H1 (cell line): ENCODE measurements around the gene CDC14B. TPM values are rescaled to one million over a fixed set of nuclear protein-coding genes. Genes with fewer than 3 reads are reported as not detected.

Experiments used
- CTCF ChIA-PET: fragments of 300-600 bp; sonication (Branson Sonifier 250); formaldehyde crosslinking; loops from one replicate; lab custom pipeline; 2021; ENCODE audit not compliant: partially characterized antibody; lab: Charles Lee
- POLR2A ChIA-PET: fragments of 300-600 bp; sonication (Branson Sonifier 250); formaldehyde crosslinking; loops from one replicate; lab custom pipeline; 2021; ENCODE audit warnings: inconsistent platforms; ENCODE audit not compliant: partially characterized antibody; lab: Charles Lee
- DNase-seq, 2 experiments: peaks; one replicate each; pipeline versions ENCODE4 v3.0.0 to v3.0.0-alpha.2; 2010 to 2022; ENCODE audit warnings: low spot score in 2 of 2, low read depth in 1 of 2, mixed read lengths in 1 of 2
- FAIRE-seq: peaks from 2 replicates; lab custom pipeline; 2011; peaks lifted over from hg19 to GRCh38; lab: Jason Lieb, UNC
- H2AFZ ChIP-seq: 2 replicates; pipeline ENCODE4 v1.8.1; 2012; ENCODE audit warnings: low read length, inconsistent platforms
- H2AK5ac ChIP-seq: 2 replicates; pipeline ENCODE4 v1.6.1; 2013; ENCODE audit warnings: low read depth, low read length
- H2BK120ac ChIP-seq: replicated peaks from 2 replicates; pipeline ENCODE3; 2013; ENCODE audit warnings: low read depth, low read length, inconsistent platforms
- H2BK12ac ChIP-seq: 2 replicates; pipeline ENCODE4 v1.6.1; 2013; ENCODE audit warnings: low read depth, low read length
- H2BK15ac ChIP-seq: 2 replicates; pipeline ENCODE4 v1.6.1; 2013; ENCODE audit warnings: low read length
- H2BK20ac ChIP-seq: 2 replicates; pipeline ENCODE4 v1.6.1; 2013; ENCODE audit warnings: low read length
- H2BK5ac ChIP-seq: 2 replicates; pipeline ENCODE4 v1.6.1; 2013; ENCODE audit warnings: low read depth, low read length
- H3K14ac ChIP-seq: 2 replicates; pipeline ENCODE4 v1.6.1; 2013; ENCODE audit warnings: inconsistent platforms; ENCODE audit not compliant: insufficient read length
- H3K18ac ChIP-seq: 2 replicates; pipeline ENCODE4 v1.6.1; 2013; ENCODE audit warnings: low read length; ENCODE audit errors: extremely low read depth
- H3K23ac ChIP-seq: 2 replicates; pipeline ENCODE4 v1.6.1; 2013; ENCODE audit warnings: inconsistent platforms; ENCODE audit not compliant: insufficient read length
- H3K23me2 ChIP-seq: 2 replicates; pipeline ENCODE4 v1.6.1; 2013; ENCODE audit warnings: low read depth, low read length
- H3K27ac ChIP-seq: 2 replicates; pipeline ENCODE4 v1.6.1; 2011; ENCODE audit warnings: low read depth, low read length, inconsistent platforms
- H3K27me3 ChIP-seq, 4 experiments: replicated peaks in 1 of 4; 1 replicate in 1 of 4; 2 replicates in 3 of 4; pipeline versions ENCODE4 v1.6.1 to v1.8.1; 2011 to 2013; ENCODE audit warnings: low read length in 3 of 4, mild to moderate bottlenecking in 3 of 4, inconsistent platforms in 2 of 4, mixed read lengths in 2 of 4, moderate library complexity in 1 of 4; ENCODE audit not compliant: control insufficient read depth in 3 of 4, insufficient read depth in 3 of 4; ENCODE audit errors: extremely low read depth in 1 of 4
- H3K36me3 ChIP-seq, 4 experiments: 2 replicates each; pipeline versions ENCODE4 v1.6.1 to v1.8.1; 2011 to 2013; ENCODE audit warnings: mild to moderate bottlenecking in 4 of 4, low read length in 3 of 4, moderate library complexity in 2 of 4, control low read depth in 1 of 4, inconsistent platforms in 1 of 4; ENCODE audit not compliant: insufficient read depth in 4 of 4, control insufficient read depth in 2 of 4
- H3K4ac ChIP-seq: replicated peaks from 2 replicates; pipeline ENCODE3; 2013; ENCODE audit warnings: low read length, low read depth, mixed read lengths, inconsistent platforms; ENCODE audit not compliant: insufficient read length
- H3K4me1 ChIP-seq, 4 experiments: replicated peaks in 1 of 4; 1 replicate in 1 of 4; 2 replicates in 3 of 4; pipeline versions ENCODE4 v1.6.1 to v1.8.1; 2011 to 2013; ENCODE audit warnings: low read length in 3 of 4, inconsistent platforms in 2 of 4, mixed read lengths in 1 of 4; ENCODE audit not compliant: insufficient read depth in 4 of 4, control insufficient read depth in 3 of 4
- H3K4me2 ChIP-seq, 2 experiments: 2 replicates each; pipeline versions ENCODE4 v1.6.1 to v1.8.1; 2011 to 2013; ENCODE audit warnings: low read depth in 2 of 2, low read length in 2 of 2, control low read depth in 1 of 2, inconsistent platforms in 1 of 2, mild to moderate bottlenecking in 1 of 2; ENCODE audit not compliant: insufficient read depth in 1 of 2
- H3K4me3 ChIP-seq, 4 experiments: fragments of 200-600, 300-600 bp in 1 of 4; sonication (generic), shearing (Covaris generic), sonication (Bioruptor Twin) in 1 of 4; 2 replicates each; pipeline versions ENCODE4 v1.5.1 to v1.8.1; 2011 to 2016; ENCODE audit warnings: low read length in 4 of 4, low read depth in 3 of 4, control low read depth in 2 of 4, inconsistent platforms in 2 of 4, mild to moderate bottlenecking in 2 of 4, mixed read lengths in 1 of 4, moderate library complexity in 1 of 4; ENCODE audit not compliant: insufficient read depth in 2 of 4; ENCODE audit errors: extremely low read depth in 1 of 4
- H3K56ac ChIP-seq: replicated peaks from 2 replicates; pipeline ENCODE3; 2013; ENCODE audit warnings: low read depth, mild to moderate bottlenecking, mixed read lengths, low read length, inconsistent platforms; ENCODE audit not compliant: insufficient read length
- H3K79me1 ChIP-seq: 2 replicates; pipeline ENCODE4 v1.6.1; 2013; ENCODE audit warnings: low read depth, low read length, control low read depth
- H3K79me2 ChIP-seq, 2 experiments: 2 replicates each; pipeline versions ENCODE4 v1.6.1 to v1.8.1; 2012 to 2013; ENCODE audit warnings: low read length in 2 of 2, mild to moderate bottlenecking in 2 of 2, inconsistent platforms in 1 of 2; ENCODE audit not compliant: insufficient read depth in 2 of 2, control insufficient read depth in 1 of 2
- H3K9ac ChIP-seq, 4 experiments: replicated peaks in 1 of 4; 1 replicate in 1 of 4; 2 replicates in 3 of 4; pipeline versions ENCODE4 v1.6.1 to v1.8.1; 2011 to 2013; ENCODE audit warnings: low read depth in 3 of 4, low read length in 3 of 4, control low read depth in 2 of 4, mild to moderate bottlenecking in 2 of 4, moderate library complexity in 2 of 4, inconsistent platforms in 1 of 4; ENCODE audit errors: extremely low read depth in 1 of 4
- H3K9me3 ChIP-seq, 2 experiments: 2 replicates each; pipeline versions ENCODE4 v1.6.1 to v1.8.1; 2012 to 2013; ENCODE audit warnings: mild to moderate bottlenecking in 2 of 2, moderate library complexity in 2 of 2, control low read depth in 1 of 2, inconsistent platforms in 1 of 2, low read depth in 1 of 2, low read length in 1 of 2, mixed read lengths in 1 of 2; ENCODE audit not compliant: insufficient read depth in 2 of 2
- H4K20me1 ChIP-seq, 2 experiments: replicated peaks in 1 of 2; 2 replicates each; pipeline versions ENCODE3 to v1.8.1; 2011 to 2013; ENCODE audit warnings: inconsistent platforms in 2 of 2, low read length in 2 of 2, mild to moderate bottlenecking in 1 of 2; ENCODE audit not compliant: insufficient read depth in 2 of 2, control insufficient read depth in 1 of 2
- H4K5ac ChIP-seq: 2 replicates; pipeline ENCODE4 v1.6.1; 2013; ENCODE audit warnings: low read length, low read depth, mixed read lengths, inconsistent platforms; ENCODE audit not compliant: insufficient read length
- H4K8ac ChIP-seq: 2 replicates; pipeline ENCODE4 v1.8.0; 2013; ENCODE audit warnings: mild to moderate bottlenecking, moderate library complexity, low read length, inconsistent platforms; ENCODE audit not compliant: insufficient read depth; ENCODE audit errors: extremely low read depth
- H4K91ac ChIP-seq: replicated peaks from 2 replicates; pipeline ENCODE3; 2013; ENCODE audit warnings: low read length, mixed read lengths, inconsistent platforms; ENCODE audit not compliant: insufficient read length
- ATF2 ChIP-seq: IDR thresholded peaks from 2 replicates; pipeline ENCODE4 v1.6.1; 2012; ENCODE audit warnings: low read length, inconsistent platforms
- BACH1 ChIP-seq: IDR thresholded peaks from 2 replicates; pipeline ENCODE4 v1.6.1; 2012; ENCODE audit warnings: low read length, improper control_type of control experiment
- CHD2 ChIP-seq: IDR thresholded peaks from 2 replicates; pipeline ENCODE4 v1.6.1; 2012; ENCODE audit warnings: low read length, improper control_type of control experiment
- CREB1 ChIP-seq: IDR thresholded peaks from 2 replicates; pipeline ENCODE4 v1.6.1; 2012; ENCODE audit warnings: inconsistent platforms
- E2F6 ChIP-seq: IDR thresholded peaks from 2 replicates; pipeline ENCODE4 v1.6.1; 2012; ENCODE audit warnings: inconsistent platforms
- EP300 ChIP-seq, 2 experiments: IDR thresholded peaks; 1 replicate in 1 of 2; 2 replicates in 1 of 2; pipeline ENCODE4 v1.6.1; 2011 to 2012; ENCODE audit warnings: low read depth in 2 of 2, low read length in 2 of 2, mild to moderate bottlenecking in 2 of 2, borderline replicate concordance in 1 of 2, inconsistent platforms in 1 of 2, moderate library complexity in 1 of 2
- EZH2 ChIP-seq: fragments of 200-600 bp; sonication (generic); IDR thresholded peaks from 2 replicates; pipeline ENCODE4 v1.7.1; 2012; ENCODE audit warnings: low read depth, mild to moderate bottlenecking, moderate library complexity, low read length, inconsistent platforms; ENCODE audit not compliant: severe bottlenecking
- GTF2F1 ChIP-seq: IDR thresholded peaks from 2 replicates; pipeline ENCODE4 v1.6.1; 2012; ENCODE audit warnings: low read depth, low read length, improper control_type of control experiment, borderline replicate concordance
- JUND ChIP-seq: IDR thresholded peaks from 2 replicates; pipeline ENCODE4 v1.6.1; 2011; ENCODE audit warnings: mild to moderate bottlenecking, improper control_type of control experiment, low read length
- NANOG ChIP-seq: IDR thresholded peaks from 2 replicates; pipeline ENCODE4 v1.6.1; 2011; ENCODE audit warnings: low read length, low read depth, mild to moderate bottlenecking, inconsistent platforms; ENCODE audit not compliant: insufficient read depth, poor library complexity, severe bottlenecking
- SP2 ChIP-seq: IDR thresholded peaks from 2 replicates; pipeline ENCODE4 v1.6.1; 2012; ENCODE audit warnings: mild to moderate bottlenecking, low read length, inconsistent platforms
- WGBS, 2 experiments: shearing (Covaris generic) in 1 of 2; methylation state at CpG; one replicate each; pipeline versions ENCODE4 v1.1.6 to v1.1.7; 2013 to 2015; ENCODE audit warnings: low lambda C conversion rate in 2 of 2, mixed read lengths in 2 of 2, inconsistent platforms in 1 of 2, low coverage in 1 of 2, missing lambda C conversion rate in 1 of 2; ENCODE audit not compliant: insufficient replicate concordance in 2 of 2, insufficient coverage in 1 of 2, insufficient read length in 1 of 2; ENCODE audit errors: extremely low coverage in 1 of 2, missing lambda C conversion rate in 1 of 2; 5-methylcytosine and 5-hydroxymethylcytosine counted together
- polyA plus RNA-seq, 7 experiments: library from polyadenylated mRNA; depleted of rRNA in 3 of 7; stranded (reverse) in 5 of 7; unstranded in 2 of 7; fragments of >200 nt in 5 of 7; fragments of 200-250 nt in 2 of 7; gene quantifications; 1 replicate in 5 of 7; 2 replicates in 1 of 7; 4 replicates in 1 of 7; pipeline versions ENCODE4 v1.2.1 to v1.2.3, GENCODE V29; 2011 to 2013; ENCODE audit warnings: missing spikeins in 2 of 7, mixed read lengths in 2 of 7
- total RNA-seq: library from RNA; stranded (reverse); fragmentation: NEBNext Ultra II Directional; extraction: Animal tissue kit (Norgen Biotek cat#: 25700); gene quantifications from 2 replicates; pipeline ENCODE4 v1.2.1, GENCODE V29; 2021

CDC14B gene
- total and polyA plus RNA-seq, 2 of the 8 experiments (the other 6 are each of a cell fraction or from before 2014, with no cell fraction given) = 17.2 to 44.6 TPM

- FAIRE-seq = no peak
- 83% methylated on average over 6 of the region's 6 CpGs; no CpG with 5 or more reads in 1 of the 2 experiments for WGBS, 2 experiments
- POLR2A ChIA-PET = no interaction called here
Observed at GRCh38 chr9:96626912-96627311, 7.3 kb upstream of the CDC14B start.

More at GRCh38 chr9:96626912-96627311, 7.3 kb upstream of the CDC14B start:
- no peaks in the 10 kb centered on the region for H3K79me2 ChIP-seq
- no peak overlapping the region for H2BK20ac ChIP-seq
- no peaks in the 10 kb centered on the region for H3K27me3 ChIP-seq
- no peak overlapping the region for H2AK5ac ChIP-seq
- no peak overlapping the region for H4K5ac ChIP-seq
- H3K4ac ChIP-seq = no peak overlapping the region
- H2BK120ac ChIP-seq = no peak overlapping the region
- no peak overlapping the region for H2AFZ ChIP-seq
- H3K4me1 ChIP-seq = no peaks in the 10 kb centered on the region
- no peaks in the 10 kb centered on the region for H3K79me1 ChIP-seq
- H3K9me3 ChIP-seq = no peaks in the 10 kb centered on the region
- no peak overlapping the region for H2BK15ac ChIP-seq
- H3K36me3 ChIP-seq = no peaks in the 10 kb centered on the region
- H4K8ac ChIP-seq = no peak overlapping the region
- H2BK12ac ChIP-seq = no peak overlapping the region
- no peak overlapping the region for H2BK5ac ChIP-seq
- H3K14ac ChIP-seq = no peak overlapping the region
- no peak overlapping the region for H4K91ac ChIP-seq
- no peak overlapping the region for H3K27ac ChIP-seq
- TF ChIP-seq GTF2F1 (no peak), EP300 (IDR thresholded peaks at IDR 0.05; ENCODE audit: borderline replicate concordance in 1 of 2, low read depth in 2 of 2, low read length in 2 of 2) (no peak), SP2 (no peak), ATF2 (no peak), E2F6 (no peak), EZH2 (no peak), JUND (no peak), BACH1 (no peak), NANOG (no peak), CREB1 (no peak), CHD2 (no peak)
- CTCF ChIA-PET = no interaction called here
- H3K4me3 ChIP-seq = no peak overlapping the region
- no peak overlapping the region for H3K4me2 ChIP-seq
- H3K18ac ChIP-seq = no peak overlapping the region
- H3K9ac ChIP-seq = no peak overlapping the region
- no peaks in the 10 kb centered on the region for H3K23me2 ChIP-seq
- no peak for DNase-seq
- no peak overlapping the region for H3K56ac ChIP-seq
- no peak overlapping the region for H3K23ac ChIP-seq
- H4K20me1 ChIP-seq = no peaks in the 10 kb centered on the region
